IPS-11a (cell line): ENCODE data around the gene RAB40C.
A peak's percentile ranks its signal among the peaks of the same experiment; 100 is the strongest.

Source experiments
- H3K4me3 ChIP-seq: one replicate; pipeline ENCODE4 v1.5.1; 2013; ENCODE audit warnings: low read depth, low read length, control low read depth

Gene RAB40C

DNA sequence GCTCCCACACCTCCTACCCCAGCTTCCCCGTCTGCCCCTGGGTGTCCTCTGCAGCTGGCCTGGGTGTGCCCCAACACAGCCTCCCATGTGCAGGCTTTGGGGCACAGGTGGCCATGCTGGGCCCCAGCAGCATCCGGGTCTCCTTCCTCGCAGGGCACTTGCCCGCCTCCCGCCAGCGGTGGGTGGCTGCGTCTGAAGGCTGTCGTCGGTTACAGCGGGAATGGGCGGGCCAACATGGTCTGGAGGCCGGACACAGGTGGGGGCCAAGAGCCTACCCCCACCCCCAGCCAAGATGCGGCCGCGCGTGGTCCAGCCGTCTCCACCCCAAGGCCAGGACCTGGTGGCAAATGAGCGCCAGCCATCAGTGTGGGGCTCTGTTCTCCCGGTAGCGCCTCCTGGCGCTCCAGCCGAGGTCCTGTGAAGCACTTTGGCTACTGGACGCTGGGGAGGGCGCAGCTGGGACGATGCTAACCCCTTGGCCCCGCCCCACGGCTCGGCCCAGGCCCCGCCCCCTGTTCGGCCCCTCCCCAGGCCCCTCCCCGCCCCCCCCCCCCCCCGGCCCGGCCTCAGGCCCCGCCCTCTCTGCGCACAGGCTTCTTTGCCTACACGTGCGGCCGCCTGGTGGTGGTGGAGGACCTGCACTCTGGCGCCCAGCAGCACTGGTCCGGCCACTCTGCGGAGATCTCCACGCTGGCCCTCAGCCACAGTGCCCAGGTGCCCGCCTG, 70.8 kb downstream of the RAB40C start:
- H3K4me3 ChIP-seq = no peak overlapping the region

DNA sequence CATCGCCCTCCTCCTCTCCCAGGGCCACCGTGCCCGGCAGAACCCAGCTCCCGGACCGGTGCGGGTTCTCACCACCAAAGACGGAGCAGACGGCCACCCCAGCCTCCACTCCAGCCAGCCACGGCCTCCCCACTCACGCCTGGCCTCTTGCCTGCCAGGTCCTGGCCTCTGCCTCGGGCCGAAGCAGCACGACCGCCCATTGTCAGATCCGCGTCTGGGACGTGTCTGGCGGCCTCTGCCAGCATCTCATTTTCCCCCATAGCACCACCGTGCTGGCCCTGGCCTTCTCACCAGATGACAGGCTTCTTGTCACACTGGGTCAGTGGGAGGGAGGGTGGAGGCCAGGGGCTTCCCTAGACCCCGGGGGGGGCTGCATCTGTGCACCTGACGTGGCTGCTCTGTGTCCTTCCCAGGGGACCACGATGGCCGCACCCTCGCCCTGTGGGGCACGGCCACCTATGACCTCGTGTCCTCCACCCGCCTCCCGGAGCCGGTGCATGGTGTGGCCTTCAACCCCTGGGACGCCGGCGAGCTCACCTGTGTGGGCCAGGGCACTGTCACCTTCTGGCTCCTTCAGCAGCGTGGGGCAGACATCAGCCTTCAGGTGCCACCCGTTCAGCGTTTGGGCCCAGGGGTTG, 71.4 kb downstream of the RAB40C start:
- no peak overlapping the region for H3K4me3 ChIP-seq

DNA sequence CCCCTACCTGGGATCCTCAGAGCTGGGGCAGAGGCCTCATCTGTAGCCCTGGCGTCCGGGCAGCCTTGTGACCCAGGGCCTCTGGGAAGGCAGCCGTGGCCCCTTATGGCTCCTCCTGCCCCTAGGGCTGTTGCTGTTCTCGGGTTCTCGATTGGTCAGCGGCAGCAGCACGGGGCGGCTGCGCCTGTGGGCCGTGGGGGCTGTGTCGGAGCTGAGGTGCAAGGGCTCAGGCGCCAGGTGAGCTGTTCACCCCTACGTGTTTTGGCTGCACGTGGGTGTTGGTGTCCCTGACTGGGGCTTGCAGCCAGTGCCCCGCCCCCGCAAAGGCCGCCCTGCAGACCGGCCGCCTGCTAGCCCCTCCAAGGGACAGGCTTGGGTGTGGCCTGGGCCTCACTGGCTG, 72.2 kb downstream of the RAB40C start:
- H3K4me3 ChIP-seq = no peak overlapping the region

DNA sequence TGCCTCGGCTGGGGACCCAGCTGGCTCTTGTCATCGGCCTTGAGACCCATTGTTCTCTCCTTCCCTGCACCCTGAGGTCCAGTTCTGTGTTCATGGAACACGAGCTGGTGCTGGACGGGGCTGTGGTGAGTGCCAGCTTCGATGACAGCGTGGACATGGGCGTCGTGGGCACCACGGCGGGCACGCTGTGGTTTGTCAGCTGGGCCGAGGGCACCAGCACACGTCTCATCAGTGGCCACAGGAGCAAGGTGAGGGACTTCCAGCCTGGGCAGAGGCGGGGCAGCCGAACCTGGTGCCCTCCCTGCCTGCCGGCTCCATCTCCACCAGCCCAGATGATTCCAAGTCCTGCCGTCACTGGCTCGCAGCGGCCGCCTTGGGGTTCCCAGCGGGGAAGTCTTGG, 72.7 kb downstream of the RAB40C start:
- no peak overlapping the region for H3K4me3 ChIP-seq

DNA sequence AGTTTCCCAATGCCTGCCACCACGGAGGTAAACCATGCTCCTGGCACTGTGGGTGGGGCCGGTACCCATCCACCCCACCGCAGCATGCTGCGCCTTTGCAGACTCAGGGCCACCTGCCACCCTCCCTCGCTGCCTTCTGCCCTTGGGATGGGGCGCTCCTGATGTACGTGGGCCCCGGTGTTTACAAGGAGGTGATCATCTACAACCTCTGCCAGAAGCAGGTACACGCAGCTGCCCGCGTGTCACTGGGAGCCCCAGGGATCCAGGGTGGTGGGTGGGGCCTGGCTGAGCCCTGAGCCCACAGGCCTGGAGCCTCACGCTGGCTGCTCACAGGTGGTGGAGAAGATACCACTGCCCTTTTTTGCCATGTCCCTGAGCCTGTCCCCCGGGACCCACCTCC, 76.7 kb downstream of the RAB40C start:
- no peak overlapping the region for H3K4me3 ChIP-seq

DNA sequence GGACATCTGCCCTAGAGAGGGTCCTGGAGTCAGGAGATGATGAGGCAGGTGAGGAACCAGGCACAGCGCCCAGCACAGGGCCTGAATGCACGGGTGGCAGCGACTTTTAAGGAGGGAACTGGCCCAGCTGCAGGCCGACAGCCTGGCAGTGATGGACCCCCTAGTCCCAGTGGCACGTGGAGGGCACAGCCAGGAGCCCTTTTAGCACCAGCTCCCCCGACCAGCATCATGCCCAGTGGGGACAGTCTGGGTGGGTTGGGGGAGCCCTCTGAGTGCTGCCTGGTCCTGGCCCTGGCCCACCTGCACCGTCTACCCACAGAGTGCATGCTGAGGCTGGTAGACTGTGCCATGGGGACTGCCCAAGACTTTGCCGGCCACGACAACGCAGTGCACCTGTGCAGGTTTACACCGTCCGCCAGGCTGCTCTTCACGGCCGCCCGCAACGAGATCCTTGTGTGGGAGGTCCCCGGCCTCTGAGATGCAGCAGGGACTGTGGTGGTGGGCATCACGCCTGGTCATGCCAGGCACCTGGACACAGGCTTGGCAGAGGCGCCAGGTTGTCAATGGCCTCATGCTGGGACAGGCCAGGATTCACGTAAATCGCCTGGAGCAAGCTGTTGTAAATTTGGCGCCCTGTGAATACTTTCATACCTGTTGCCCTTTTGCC, 77.4 kb downstream of the RAB40C start:
- no peak overlapping the region for H3K4me3 ChIP-seq

DNA sequence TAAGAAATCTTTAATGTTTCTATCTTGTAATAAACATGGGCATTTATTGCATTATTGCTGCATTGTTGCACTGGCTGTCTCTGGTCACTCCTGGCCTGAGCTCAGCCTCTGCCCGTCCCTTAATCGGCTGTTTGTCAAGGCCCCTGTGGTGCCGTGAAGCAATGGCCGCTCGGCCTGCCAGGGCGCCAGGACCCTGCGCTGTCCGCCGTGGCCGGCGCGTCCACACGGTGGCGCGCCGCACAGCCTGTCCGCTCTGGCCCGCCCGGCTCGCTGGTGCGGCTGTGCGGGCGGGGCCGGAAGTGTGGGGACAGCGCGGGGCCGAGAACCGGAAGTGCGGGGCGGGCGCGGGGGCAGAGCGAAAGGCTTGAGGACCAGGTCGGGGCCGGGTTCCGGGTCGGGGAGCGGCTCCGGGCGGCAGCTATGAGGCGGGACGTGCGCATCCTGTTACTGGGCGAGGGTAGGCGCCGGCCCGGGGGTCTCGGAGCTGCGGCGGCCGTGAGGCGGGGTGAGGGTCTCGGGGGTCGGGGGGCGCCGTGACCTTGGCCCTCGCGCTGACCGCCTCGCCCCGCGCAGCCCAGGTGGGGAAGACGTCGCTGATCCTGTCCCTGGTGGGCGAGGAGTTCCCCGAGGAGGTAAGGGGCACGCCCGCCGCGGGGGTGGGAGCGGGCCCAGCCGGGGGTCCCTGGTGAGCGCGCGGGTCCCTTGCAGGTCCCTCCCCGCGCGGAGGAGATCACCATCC, 78.1 kb downstream of the RAB40C start, which contains the start of gene RHOT2:
Gene RHOT2 (plus strand): TSS at position 353 of the 739 bp plus-strand sequence. CDS start 68 bp downstream, at position 421.
- H3K4me3 ChIP-seq = peak within 1 kb of the TSS; percentile 76

DNA sequence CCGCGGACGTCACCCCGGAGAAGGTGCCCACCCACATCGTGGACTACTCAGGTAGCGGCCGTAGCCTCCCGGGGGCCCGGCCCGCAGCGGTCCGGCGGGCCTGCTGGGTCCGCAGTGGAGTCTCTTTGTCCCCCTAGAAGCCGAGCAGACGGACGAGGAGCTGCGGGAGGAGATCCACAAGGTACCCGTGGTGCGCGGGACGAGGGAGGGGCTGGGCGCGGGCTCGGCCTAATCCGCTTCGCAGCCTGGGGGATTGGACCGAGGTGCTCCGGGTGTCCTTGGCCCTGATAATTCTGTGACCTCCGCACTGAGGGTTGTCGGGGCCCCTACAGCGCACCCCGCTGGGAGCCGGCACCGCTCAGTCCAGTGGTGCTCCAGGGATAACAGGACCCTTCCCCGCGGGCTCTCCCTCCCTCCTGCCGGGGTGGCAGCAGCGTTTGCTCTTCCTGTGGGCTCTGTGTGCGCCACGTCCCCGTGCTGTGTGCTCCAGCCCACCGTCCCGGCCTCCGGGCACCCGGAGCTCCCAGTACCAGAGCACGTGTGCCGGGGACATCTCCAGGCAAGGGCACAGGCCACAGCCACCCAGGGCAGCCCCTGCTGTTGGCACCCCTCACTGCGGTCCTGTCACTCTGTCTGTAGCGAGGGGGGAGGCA, 78.8 kb downstream of the RAB40C start:
- H3K4me3 ChIP-seq = peak overlapping the region; percentile 76

DNA sequence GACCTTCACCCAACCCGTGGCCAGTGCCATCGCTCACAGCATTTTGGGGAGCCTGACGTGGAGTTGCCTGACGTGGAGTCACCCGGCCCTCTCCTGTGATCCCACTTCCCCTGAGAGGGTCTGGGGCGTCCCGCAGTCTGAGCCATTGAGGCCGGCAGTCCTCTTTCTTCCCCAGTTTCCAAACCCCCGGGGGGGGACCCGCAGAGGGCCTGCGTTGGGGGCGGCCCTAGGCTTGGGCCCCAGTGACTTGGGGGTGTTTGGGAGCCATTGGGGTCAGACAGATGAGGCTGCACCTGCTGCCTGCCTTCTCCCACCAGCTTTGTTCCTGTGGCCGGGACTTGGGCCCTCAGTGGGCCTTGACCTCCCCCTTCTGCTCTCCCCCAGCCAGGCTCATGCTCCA, 79.8 kb downstream of the RAB40C start:
- no peak overlapping the region for H3K4me3 ChIP-seq

DNA sequence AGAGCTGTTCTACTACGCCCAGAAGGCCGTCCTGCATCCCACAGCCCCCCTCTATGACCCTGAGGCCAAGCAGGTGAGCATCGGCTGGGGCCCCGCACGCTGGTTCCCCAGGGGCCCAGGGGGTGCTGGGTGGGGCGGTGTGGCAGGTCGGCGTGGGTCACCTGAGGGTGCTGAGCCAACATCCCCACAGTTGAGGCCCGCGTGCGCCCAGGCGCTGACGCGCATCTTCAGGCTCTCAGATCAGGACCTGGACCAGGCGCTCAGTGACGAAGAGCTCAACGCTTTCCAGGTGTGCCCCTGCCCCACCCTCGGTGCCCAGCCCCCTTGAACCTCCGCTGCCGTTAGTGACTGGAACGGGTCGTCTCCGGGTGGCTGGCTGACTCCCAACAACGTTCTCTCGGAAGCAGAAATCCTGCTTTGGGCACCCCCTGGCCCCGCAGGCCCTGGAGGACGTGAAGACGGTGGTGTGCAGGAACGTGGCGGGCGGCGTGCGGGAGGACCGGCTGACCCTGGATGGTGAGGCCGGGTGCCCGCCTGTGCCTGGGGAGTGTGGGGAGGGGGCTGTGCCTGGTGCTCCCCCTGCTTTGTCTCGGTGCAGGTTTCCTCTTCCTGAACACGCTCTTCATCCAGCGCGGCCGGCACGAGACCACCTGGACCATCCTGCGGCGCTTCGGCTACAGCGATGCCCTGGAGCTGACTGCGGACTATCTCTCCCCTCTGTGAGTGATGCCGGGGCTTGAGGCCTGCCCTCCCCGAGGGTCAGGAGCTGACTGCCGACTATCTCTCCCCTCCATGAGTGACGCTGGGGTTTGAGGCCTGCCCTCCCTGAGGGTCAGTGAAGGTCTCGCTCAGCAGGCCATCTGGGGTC, 80.9 kb downstream of the RAB40C start:
- H3K4me3 ChIP-seq = no peak overlapping the region

DNA sequence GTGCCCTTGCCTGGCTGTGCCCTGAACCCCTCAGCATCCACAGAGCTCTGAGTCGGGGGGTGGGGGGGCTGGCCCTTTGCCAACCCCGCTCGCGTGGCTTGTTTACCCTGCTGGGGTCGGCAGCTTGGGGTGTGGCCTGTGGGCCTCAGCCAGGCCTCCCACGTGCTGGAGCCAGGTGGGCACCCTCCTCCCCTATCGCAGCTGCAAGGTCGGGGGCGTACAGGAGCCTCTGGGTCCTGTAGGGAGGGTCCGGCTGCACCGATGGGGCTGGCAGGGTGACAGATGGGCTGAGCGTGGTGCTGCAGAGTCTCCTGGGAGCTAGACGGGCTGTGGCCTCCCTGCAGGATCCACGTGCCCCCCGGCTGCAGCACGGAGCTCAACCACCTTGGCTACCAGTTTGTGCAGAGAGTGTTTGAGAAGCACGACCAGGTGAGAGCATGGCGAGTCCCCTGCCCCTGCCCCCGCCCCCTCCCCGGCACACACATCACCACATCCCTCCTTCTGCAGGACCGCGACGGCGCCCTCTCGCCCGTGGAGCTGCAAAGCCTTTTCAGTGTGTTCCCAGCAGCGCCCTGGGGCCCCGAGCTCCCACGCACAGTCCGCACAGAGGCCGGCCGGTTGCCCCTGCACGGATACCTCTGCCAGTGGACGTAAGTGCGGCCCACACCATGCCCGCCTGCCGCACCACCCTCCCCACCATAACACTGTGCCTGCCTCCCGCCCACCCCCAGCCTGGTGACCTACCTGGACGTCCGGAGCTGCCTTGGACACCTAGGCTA, 81.7 kb downstream of the RAB40C start:
- no peak overlapping the region for H3K4me3 ChIP-seq

DNA sequence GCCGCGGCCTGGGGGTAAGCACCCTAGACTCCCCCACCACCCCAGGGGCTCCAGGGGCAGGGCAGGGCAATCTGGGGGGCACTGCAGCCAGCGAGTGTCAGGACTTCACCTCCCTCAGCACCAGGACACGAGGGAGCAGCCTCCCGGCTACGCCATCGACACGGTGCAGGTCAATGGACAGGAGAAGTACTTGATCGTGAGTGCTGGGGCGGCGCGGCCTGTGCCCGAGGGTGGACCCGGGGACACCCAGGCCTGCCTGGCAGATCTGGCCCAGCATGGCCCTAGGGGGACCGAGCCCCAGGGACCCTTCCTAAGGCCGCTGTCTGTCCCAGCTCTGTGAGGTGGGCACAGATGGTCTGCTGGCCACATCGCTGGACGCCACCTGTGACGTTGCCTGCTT, 82.5 kb downstream of the RAB40C start:
- H3K4me3 ChIP-seq = no peak overlapping the region

DNA sequence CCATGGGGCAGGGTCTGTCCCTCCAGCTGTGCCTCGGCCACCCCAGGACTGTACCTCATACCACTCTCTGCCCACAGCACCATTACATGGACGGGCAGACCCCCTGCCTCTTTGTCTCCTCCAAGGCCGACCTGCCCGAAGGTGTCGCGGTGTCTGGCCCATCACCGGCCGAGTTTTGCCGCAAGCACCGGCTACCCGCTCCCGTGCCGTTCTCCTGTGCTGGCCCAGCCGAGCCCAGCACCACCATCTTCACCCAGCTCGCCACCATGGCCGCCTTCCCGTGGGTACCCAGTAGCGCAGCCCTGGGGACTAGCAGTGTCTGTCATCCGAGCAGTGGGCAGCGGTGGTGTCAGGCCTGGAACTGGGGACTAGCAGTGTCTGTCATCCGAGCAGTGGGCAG, 83.0 kb downstream of the RAB40C start:
- H3K4me3 ChIP-seq = no peak overlapping the region

DNA sequence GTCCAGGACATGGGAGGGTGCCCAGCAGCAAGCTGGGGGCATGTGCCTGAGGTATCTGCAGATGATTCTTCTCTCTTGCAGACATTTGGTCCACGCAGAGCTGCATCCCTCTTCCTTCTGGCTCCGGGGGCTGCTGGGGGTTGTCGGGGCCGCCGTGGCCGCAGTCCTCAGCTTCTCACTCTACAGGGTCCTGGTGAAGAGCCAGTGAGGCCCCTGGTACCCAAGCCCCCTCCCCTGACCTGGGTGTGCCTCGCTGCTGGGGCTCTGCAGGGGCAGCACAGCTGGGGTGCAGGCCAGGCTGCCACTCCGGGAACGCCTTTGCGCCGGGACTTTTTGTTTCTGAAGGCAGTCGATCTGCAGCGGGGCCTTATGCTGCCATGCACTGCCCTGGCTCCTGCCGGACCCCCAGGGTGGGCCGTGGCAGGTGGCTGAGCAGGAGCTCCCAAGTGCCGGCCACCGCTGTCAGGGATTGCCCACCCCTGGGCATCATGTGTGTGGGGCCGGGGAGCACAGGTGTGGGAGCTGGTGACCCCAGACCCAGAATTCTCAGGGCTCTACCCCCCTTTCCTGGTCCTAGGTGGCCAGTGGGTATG, 83.6 kb downstream of the RAB40C start:
- no peak overlapping the region for H3K4me3 ChIP-seq

DNA sequence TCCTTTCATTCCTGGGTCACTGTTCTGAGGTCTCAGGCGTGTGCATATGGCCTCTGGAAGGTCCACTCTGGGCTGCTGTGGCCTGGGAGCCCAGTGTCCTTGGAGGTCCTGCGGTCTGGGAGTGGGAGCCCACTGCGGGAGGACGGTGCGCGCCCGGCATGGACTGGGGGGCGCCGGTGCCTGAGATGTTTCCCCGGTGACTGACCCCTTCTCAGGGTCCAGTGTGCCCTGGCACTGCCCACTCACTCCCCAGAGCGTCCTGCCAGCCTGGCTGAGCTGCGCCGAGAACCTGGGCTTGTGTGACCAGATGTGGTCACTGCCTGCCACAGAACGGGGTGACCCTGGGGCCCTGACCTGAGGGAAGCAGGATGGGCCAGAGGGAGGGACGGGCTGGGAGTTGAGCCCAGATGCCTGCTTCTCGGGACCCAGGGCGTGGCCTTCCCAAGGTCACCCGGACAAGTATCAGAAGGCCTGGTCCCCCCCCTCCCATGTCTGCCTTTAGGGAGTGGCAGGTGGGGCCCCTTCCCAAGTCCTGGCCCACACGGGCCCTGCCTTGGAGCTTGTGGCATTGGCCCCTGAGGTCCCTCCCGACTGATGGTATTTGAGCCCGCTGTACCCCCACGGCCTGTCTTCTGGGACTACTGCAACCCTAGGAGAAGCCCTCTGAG, 84.5 kb downstream of the RAB40C start:
- no peak overlapping the region for H3K4me3 ChIP-seq

DNA sequence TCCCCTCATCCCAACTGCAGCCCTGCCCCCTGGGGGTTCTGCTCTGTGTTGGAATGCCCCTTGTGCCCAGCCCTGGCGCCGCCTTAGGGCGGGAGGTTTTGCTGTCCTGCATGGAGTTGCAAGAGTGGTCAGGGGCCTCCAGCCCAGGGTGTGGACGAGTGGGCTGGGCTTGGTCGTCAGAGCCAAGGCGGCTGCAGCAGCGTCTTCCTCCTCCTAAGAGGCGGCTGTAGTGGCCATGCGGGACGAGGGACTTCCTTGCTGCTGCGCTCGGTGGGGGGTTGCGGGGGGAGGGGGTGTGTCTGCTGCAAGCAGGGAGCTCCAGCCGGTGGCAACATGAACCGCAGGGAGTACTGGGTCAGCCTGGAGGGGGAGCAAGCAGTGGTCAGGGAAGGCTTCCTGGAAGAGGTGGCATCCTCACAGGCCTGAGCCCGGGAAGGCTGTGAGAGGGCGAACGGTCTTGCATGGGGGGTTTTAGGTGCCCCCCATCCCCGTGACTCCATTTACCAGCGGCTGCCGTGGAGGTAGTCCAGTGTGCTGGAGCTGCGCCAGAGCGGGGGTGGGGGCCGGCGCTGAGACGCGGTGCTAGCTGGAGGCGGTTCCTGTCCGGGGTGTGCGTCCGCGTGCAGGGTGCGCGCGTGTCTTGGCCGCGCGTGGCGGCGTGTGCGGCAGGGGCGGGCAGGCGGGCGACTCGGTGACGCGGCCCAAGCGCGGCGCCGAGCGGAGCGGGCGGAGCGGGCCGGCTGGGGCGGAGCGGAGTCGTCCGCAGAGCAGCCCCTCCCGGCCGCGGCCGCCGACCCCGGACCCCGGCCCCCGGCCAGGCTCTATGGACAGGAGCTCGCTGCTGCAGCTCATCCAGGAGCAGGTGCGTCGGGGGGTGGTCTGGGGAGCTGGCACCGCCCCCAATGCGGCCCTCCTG, 85.4 kb downstream of the RAB40C start, which contains the start of gene RHBDL1:
Gene RHBDL1 (plus strand): TSS at position 704 of the 916 bp plus-strand sequence. CDS start 120 bp downstream, at position 824.
- H3K4me3 ChIP-seq = peak within 1 kb of the TSS; percentile 41
